ENCODE measurements around the gene AMPD3. TPM values are rescaled to one million over a fixed set of nuclear protein-coding genes. Genes with fewer than 3 reads are reported as not detected.

Gene AMPD3
- total RNA-seq, 2 donors from 2014 or later, result 7.9 to 9.7 TPM

DNA sequence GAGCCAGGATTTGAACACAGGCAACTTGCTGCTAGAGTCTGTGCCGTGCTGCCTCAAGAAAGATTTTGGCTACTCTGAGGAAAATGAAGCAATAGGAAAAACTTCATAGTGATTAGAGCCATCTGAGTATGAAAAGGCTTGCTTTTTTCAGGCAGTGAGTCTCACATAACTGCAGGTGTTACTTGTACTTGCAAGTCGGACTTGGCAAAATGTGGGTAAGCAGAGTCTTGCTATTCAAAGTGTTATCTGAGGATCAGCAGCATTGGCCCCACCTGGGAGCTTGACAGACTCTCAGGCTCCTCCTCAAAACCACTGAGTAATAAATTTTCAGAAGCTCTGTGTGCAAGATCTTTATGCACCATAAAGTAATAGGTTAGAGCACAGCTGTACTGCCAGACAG is 67.9 kb downstream of the AMPD3 start:
- intact Hi-C loops (cut with DNase I), result no loop called here
- no peak overlapping the region for H3K4me3 ChIP-seq
- no peaks in the 10 kb centered on the region for H3K9me3 ChIP-seq
- no peaks in the 10 kb centered on the region for H3K27me3 ChIP-seq
- no peaks in the 10 kb centered on the region for H3K4me1 ChIP-seq
- peaks cover 4% of the 10 kb centered on the region for H3K36me3 ChIP-seq
- H3K27ac ChIP-seq, result no peak overlapping the region
- H3K9ac ChIP-seq (ENCODE audit: low read depth in 2 of 2, low read length in 2 of 2), result no peak overlapping the region
- TF ChIP-seq, protein P1, sequence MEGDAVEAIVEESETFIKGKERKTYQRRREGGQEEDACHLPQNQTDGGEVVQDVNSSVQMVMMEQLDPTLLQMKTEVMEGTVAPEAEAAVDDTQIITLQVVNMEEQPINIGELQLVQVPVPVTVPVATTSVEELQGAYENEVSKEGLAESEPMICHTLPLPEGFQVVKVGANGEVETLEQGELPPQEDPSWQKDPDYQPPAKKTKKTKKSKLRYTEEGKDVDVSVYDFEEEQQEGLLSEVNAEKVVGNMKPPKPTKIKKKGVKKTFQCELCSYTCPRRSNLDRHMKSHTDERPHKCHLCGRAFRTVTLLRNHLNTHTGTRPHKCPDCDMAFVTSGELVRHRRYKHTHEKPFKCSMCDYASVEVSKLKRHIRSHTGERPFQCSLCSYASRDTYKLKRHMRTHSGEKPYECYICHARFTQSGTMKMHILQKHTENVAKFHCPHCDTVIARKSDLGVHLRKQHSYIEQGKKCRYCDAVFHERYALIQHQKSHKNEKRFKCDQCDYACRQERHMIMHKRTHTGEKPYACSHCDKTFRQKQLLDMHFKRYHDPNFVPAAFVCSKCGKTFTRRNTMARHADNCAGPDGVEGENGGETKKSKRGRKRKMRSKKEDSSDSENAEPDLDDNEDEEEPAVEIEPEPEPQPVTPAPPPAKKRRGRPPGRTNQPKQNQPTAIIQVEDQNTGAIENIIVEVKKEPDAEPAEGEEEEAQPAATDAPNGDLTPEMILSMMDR (IDR thresholded peaks at IDR 0.05), result no peak
- no peak for DNase-seq

DNA sequence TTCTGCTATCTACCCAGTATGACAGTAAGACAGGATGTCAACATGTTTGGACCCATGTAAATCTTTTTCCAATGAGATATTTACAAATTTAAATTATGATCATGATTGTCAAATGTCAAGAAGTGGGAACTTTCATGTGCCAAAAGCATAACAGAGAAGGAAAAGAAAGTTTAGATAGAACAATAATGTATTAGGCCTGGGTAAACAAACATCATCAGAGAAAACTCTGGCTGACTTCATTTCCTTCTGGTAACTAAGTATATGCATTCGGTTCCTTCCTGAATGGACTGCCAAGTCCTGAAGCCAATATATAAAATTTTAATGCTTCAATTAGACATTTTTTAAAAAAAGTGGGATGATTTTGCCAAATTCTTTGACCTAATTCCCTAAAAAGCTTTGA is 69.4 kb downstream of the AMPD3 start:
- H3K9me3 ChIP-seq, result no peaks in the 10 kb centered on the region
- no peak overlapping the region for H3K4me3 ChIP-seq
- intact Hi-C loops (cut with DNase I), result no loop called here
- H3K27ac ChIP-seq, result no peak overlapping the region
- DNase-seq, result no peak
- peaks cover 4% of the 10 kb centered on the region for H3K36me3 ChIP-seq
- no peak overlapping the region for H3K9ac ChIP-seq (ENCODE audit: low read depth in 2 of 2, low read length in 2 of 2)
- H3K27me3 ChIP-seq, result no peaks in the 10 kb centered on the region
- TF ChIP-seq, protein P1 (IDR thresholded peaks at IDR 0.05), result no peak
- H3K4me1 ChIP-seq, result no peaks in the 10 kb centered on the region

DNA sequence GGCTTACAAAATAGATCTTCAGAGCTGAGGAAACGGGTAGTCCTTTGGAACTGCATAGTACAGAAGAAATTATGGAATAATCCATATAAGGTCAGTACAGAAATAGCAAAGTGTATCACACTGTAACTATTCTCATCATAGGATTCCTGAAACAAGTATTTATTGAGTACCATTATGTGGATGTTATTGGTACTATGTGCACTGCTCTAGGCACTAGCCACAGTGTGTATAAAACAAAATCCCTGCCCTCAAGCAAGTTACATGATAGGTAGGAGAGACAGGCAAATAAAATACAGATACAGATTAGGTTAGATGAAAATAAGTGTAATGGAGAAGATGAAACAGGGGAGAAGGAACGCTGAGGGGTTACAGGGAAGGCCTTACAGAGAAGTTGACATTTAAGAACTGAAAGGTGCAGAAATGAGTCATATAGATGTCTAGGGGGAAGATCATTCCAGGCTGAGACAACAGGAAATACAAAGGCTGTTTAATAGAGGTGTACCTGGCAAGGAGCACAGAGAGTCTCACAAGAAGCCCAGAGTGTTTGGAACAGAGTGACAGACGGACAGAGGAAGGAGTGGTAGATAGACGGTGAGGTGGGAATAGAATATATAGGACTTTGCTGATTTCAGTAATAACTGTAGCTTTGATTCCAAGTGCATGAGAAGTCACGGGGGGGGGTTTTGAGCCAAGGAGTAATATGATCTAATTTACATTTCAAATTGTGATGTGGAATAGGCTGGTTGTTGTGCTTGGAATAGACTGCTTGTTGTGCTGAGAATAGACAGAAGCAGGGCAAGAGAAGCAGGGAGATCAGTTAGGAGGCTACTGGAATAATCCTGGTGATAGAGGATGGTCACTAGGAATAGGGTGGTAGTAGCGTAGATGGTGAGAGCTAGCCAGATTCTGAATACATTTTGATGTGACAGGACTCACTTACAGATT is 72.2 kb downstream of the AMPD3 start:
- H3K36me3 ChIP-seq, result peaks cover 2% of the 10 kb centered on the region
- H3K4me3 ChIP-seq, result no peak overlapping the region
- H3K27ac ChIP-seq, result peak overlapping the region; percentile 23
- no peaks in the 10 kb centered on the region for H3K9me3 ChIP-seq
- no peak for DNase-seq
- no peak overlapping the region for H3K9ac ChIP-seq (ENCODE audit: low read depth in 2 of 2, low read length in 2 of 2)
- intact Hi-C loops (cut with DNase I), result no loop called here
- H3K4me1 ChIP-seq, result no peaks in the 10 kb centered on the region
- TF ChIP-seq, protein P1 (IDR thresholded peaks at IDR 0.05), result no peak
- no peaks in the 10 kb centered on the region for H3K27me3 ChIP-seq

DNA sequence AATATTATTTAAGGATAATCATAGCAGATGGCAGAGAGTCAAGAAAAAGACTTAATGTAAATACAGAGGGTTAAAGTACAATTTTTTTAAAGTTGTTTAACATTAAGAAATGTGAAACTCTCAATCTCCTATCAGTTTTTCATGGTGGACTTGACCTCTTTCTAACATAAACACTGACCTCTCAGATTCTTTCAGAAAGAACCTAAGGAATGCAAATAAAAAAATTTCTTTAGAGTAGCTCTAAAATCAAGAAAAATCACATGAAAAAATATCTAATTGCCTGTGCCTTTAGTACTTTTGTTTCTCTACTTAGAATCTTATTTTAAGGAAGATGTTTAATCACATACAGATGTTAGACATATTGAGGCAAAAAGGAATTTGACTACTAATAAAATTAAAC is 73.1 kb downstream of the AMPD3 start:
- H3K27ac ChIP-seq, result no peak overlapping the region
- no peaks in the 10 kb centered on the region for H3K9me3 ChIP-seq
- no peaks in the 10 kb centered on the region for H3K36me3 ChIP-seq
- no peaks in the 10 kb centered on the region for H3K4me1 ChIP-seq
- DNase-seq, result no peak
- no peak overlapping the region for H3K9ac ChIP-seq (ENCODE audit: low read depth in 2 of 2, low read length in 2 of 2)
- H3K4me3 ChIP-seq, result no peak overlapping the region
- H3K27me3 ChIP-seq, result no peaks in the 10 kb centered on the region
- intact Hi-C loops (cut with DNase I), result no loop called here
- TF ChIP-seq, protein P1 (IDR thresholded peaks at IDR 0.05), result no peak

DNA sequence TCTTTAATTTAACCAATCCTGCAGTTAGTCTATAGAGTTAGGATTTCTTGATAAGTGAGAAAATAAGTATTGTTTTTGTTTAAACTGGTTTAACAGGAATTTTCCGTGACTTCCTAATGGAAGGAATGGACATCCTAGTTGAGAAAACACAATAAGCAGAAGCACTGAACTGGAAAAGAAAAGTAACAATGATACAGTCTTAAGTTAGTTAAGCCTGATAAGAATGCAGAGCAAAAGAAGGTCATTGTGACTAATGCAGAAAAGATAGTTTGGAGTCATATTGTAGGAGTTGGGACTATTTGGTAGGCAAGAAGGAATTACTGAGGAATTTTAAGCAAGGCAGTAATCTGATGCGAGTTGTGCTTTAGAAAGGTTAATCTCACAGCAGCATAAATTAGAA is 74.2 kb downstream of the AMPD3 start:
- no peak for DNase-seq
- H3K4me1 ChIP-seq, result no peaks in the 10 kb centered on the region
- no peaks in the 10 kb centered on the region for H3K9me3 ChIP-seq
- no peak overlapping the region for H3K4me3 ChIP-seq
- TF ChIP-seq, protein P1 (IDR thresholded peaks at IDR 0.05), result no peak
- H3K9ac ChIP-seq (ENCODE audit: low read depth in 2 of 2, low read length in 2 of 2), result no peak overlapping the region
- H3K27me3 ChIP-seq, result no peaks in the 10 kb centered on the region
- no peaks in the 10 kb centered on the region for H3K36me3 ChIP-seq
- intact Hi-C loops (cut with DNase I), result no loop called here
- no peak overlapping the region for H3K27ac ChIP-seq
